ENCODE data around the gene ATXN2.

ATXN2 gene

DNA sequence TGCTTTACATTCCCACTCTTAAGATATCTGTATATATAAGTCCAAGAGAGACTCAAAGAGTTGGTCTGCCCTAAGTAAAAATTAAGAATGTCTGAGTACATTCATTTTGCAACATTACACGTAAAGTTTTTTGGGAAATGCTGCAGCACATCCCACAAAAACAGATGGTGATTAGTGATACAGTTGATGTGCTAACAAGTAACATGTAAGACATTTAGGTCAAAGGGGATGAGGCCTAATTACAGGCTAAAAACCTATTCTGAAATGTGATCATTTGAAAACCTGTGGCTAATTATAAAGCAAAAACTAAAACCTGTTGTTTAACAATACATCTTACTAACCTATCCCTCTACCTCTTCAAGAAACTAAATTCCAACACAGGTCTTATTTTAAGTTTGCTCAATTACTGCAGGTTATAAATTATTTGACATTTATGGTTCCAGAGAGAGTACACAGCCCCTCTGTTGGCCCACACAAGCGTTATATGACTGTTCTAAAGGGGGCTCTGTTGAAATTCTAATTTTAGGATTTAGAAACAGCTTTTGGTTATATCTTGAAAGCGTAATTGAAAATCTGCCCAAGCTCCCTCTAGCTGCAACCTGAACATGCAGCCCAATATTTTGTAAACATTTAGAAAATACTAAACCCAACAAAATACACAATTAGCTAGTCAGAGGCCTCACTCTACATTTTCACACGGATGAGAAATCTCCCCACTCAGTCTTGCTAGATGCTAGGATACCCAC is 43.7 kb upstream of the ATXN2 start:
- H3K9me3 ChIP-seq (replicated peaks in 1 of 2; ENCODE audit: control insufficient read depth in 2 of 2, insufficient read depth in 1 of 2, low read depth in 1 of 2, low read length in 2 of 2), result no peaks in the 10 kb centered on the region
- no peak overlapping the region for H3K27ac ChIP-seq (replicated peaks; ENCODE audit: low read length)
- WGBS, 2 donors (ENCODE audit: extremely low coverage in 2 of 2, insufficient read length in 2 of 2, insufficient replicate concordance in 1 of 2), result no CpG with 5 or more reads among the region's 4 CpGs
- no peak overlapping the region for H3K14ac ChIP-seq (ENCODE audit: low read length)
- no peak overlapping the region for H4K8ac ChIP-seq (ENCODE audit: low read depth, low read length)
- H3K4me1 ChIP-seq (ENCODE audit: control insufficient read depth in 2 of 2, insufficient read depth in 1 of 2, low read depth in 1 of 2, low read length in 2 of 2), result no peaks in the 10 kb centered on the region
- no peak overlapping the region for H3K4ac ChIP-seq (ENCODE audit: low read length)
- no peaks in the 10 kb centered on the region for H3K79me1 ChIP-seq (ENCODE audit: low read depth, low read length)
- no peak overlapping the region for H2AFZ ChIP-seq (ENCODE audit: low read length)
- H3K36me3 ChIP-seq (replicated peaks in 1 of 2; ENCODE audit: control insufficient read depth in 2 of 2, insufficient read depth in 2 of 2, low read length in 2 of 2), result peaks cover 14 to 65% of the 10 kb centered on the region in 2 donors
- no peak overlapping the region for H2BK15ac ChIP-seq (ENCODE audit: low read length)
- H2BK12ac ChIP-seq (ENCODE audit: low read length), result no peak overlapping the region
- no peak overlapping the region for H3K4me3 ChIP-seq (ENCODE audit: low read length in 2 of 2)
- no peak overlapping the region for H2BK5ac ChIP-seq (ENCODE audit: low read length)
- no peak overlapping the region for H2BK120ac ChIP-seq (ENCODE audit: low read depth, low read length)
- H2AK5ac ChIP-seq (ENCODE audit: low read depth, low read length), result no peak overlapping the region
- H3K23ac ChIP-seq (ENCODE audit: low read depth, low read length, poor library complexity), result no peak overlapping the region
- H3K18ac ChIP-seq (ENCODE audit: low read length), result no peak overlapping the region
- no peak for DNase-seq (ENCODE audit: low spot score)
- H3K27me3 ChIP-seq (ENCODE audit: control insufficient read depth in 3 of 3, insufficient read depth in 3 of 3, low read depth in 1 of 3, low read length in 3 of 3), result no peaks in the 10 kb centered on the region
- no peak overlapping the region for H4K91ac ChIP-seq (ENCODE audit: low read depth, low read length, poor library complexity)
- no peak overlapping the region for H3K9ac ChIP-seq (ENCODE audit: low read depth, low read length, poor library complexity)
- H3K4me2 ChIP-seq (ENCODE audit: insufficient read depth, low read length, poor library complexity, severe bottlenecking), result no peak overlapping the region

DNA sequence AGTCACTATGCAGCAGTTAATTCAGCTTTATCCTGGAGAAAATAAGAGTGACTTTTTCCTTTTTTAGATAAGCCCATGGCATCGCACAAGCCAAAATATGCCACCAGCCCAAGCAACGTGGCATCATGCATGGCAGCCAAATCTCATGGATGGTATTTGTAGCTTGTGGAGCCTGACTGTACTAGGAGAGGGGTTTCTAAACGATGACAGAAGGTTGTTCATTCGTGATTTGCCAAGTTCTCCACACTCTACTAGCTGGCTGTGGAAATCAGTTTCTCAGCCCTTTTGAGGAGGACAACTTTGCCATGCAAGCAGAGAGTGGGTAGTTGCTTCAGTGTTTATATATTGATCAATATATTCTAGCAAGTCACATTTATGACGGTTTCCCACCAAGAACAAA is 41.4 kb upstream of the ATXN2 start:
- Histone ChIP-seq H3K79me1 (ENCODE audit: low read depth, low read length) (no peaks in the 10 kb centered on the region), H2BK120ac (ENCODE audit: low read depth, low read length) (no peak overlapping the region), H4K91ac (ENCODE audit: low read depth, low read length, poor library complexity) (no peak overlapping the region), H4K8ac (ENCODE audit: low read depth, low read length) (no peak overlapping the region), H3K9ac (ENCODE audit: low read depth, low read length, poor library complexity) (peak overlapping the region; percentile 51), H2BK5ac (ENCODE audit: low read length) (no peak overlapping the region), H3K4me1 (ENCODE audit: control insufficient read depth in 2 of 2, insufficient read depth in 1 of 2, low read depth in 1 of 2, low read length in 2 of 2) (peaks cover 11 to 14% of the 10 kb centered on the region in 2 donors), H3K4me3 (ENCODE audit: low read length in 2 of 2) (no peak overlapping the region), H2AK5ac (ENCODE audit: low read depth, low read length) (no peak overlapping the region), H3K9me3 (replicated peaks in 1 of 2; ENCODE audit: control insufficient read depth in 2 of 2, insufficient read depth in 1 of 2, low read depth in 1 of 2, low read length in 2 of 2) (no peaks in the 10 kb centered on the region), H3K36me3 (replicated peaks in 1 of 2; ENCODE audit: control insufficient read depth in 2 of 2, insufficient read depth in 2 of 2, low read length in 2 of 2) (peaks cover 8 to 42% of the 10 kb centered on the region in 2 donors), H3K14ac (ENCODE audit: low read length) (no peak overlapping the region), H2AFZ (ENCODE audit: low read length) (no peak overlapping the region), H3K27ac (replicated peaks; ENCODE audit: low read length) (no peak overlapping the region), H3K4me2 (ENCODE audit: insufficient read depth, low read length, poor library complexity, severe bottlenecking) (no peak overlapping the region), H2BK12ac (ENCODE audit: low read length) (no peak overlapping the region), H3K18ac (ENCODE audit: low read length) (no peak overlapping the region), H3K27me3 (ENCODE audit: control insufficient read depth in 3 of 3, insufficient read depth in 3 of 3, low read depth in 1 of 3, low read length in 3 of 3) (no peaks in the 10 kb centered on the region), H3K23ac (ENCODE audit: low read depth, low read length, poor library complexity) (no peak overlapping the region), H3K4ac (ENCODE audit: low read length) (no peak overlapping the region), H2BK15ac (ENCODE audit: low read length) (no peak overlapping the region)
- no peak for DNase-seq (ENCODE audit: low spot score)
- WGBS, 2 donors (ENCODE audit: extremely low coverage in 2 of 2, insufficient read length in 2 of 2, insufficient replicate concordance in 1 of 2), result no CpG with 5 or more reads among the region's 5 CpGs

DNA sequence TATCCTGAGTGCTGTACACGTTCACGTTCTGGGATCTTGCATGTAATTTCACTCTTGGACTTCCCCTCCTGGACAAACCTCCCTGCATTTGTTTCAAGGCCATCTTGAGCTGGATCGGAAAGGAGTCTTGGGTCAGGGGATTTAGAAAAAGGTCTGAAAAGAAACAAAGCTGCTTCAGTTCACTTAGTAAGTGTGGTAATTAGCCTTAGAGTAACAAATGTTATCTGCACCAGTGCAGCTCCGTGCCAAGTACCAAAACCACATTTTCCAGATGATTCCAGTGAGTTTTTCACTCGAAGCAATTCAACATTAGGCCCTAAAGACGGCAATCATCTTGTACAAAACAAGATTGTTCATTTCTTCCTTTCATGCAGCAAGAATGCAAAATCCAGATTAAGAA is 39.4 kb upstream of the ATXN2 start:
- H2BK5ac ChIP-seq (ENCODE audit: low read length), result no peak overlapping the region
- no peaks in the 10 kb centered on the region for H3K9me3 ChIP-seq (replicated peaks in 1 of 2; ENCODE audit: control insufficient read depth in 2 of 2, insufficient read depth in 1 of 2, low read depth in 1 of 2, low read length in 2 of 2)
- peaks cover 14 to 17% of the 10 kb centered on the region in 2 donors for H3K4me1 ChIP-seq (ENCODE audit: control insufficient read depth in 2 of 2, insufficient read depth in 1 of 2, low read depth in 1 of 2, low read length in 2 of 2)
- H3K14ac ChIP-seq (ENCODE audit: low read length), result no peak overlapping the region
- no CpG with 5 or more reads among the region's 6 CpGs for WGBS, 2 donors (ENCODE audit: extremely low coverage in 2 of 2, insufficient read length in 2 of 2, insufficient replicate concordance in 1 of 2)
- H3K18ac ChIP-seq (ENCODE audit: low read length), result no peak overlapping the region
- H2AFZ ChIP-seq (ENCODE audit: low read length), result no peak overlapping the region
- H3K36me3 ChIP-seq (replicated peaks in 1 of 2; ENCODE audit: control insufficient read depth in 2 of 2, insufficient read depth in 2 of 2, low read length in 2 of 2), result peaks cover 0 to 24% of the 10 kb centered on the region in 2 donors
- no peak overlapping the region for H3K4me3 ChIP-seq (ENCODE audit: low read length in 2 of 2)
- no peak overlapping the region for H2AK5ac ChIP-seq (ENCODE audit: low read depth, low read length)
- no peak overlapping the region for H2BK15ac ChIP-seq (ENCODE audit: low read length)
- H3K27ac ChIP-seq (replicated peaks; ENCODE audit: low read length), result peak overlapping the region; percentile 39
- H2BK12ac ChIP-seq (ENCODE audit: low read length), result no peak overlapping the region
- no peak for DNase-seq (ENCODE audit: low spot score)
- no peak overlapping the region for H4K8ac ChIP-seq (ENCODE audit: low read depth, low read length)
- no peaks in the 10 kb centered on the region for H3K79me1 ChIP-seq (ENCODE audit: low read depth, low read length)
- no peak overlapping the region for H4K91ac ChIP-seq (ENCODE audit: low read depth, low read length, poor library complexity)
- H3K4me2 ChIP-seq (ENCODE audit: insufficient read depth, low read length, poor library complexity, severe bottlenecking), result no peak overlapping the region
- no peaks in the 10 kb centered on the region for H3K27me3 ChIP-seq (ENCODE audit: control insufficient read depth in 3 of 3, insufficient read depth in 3 of 3, low read depth in 1 of 3, low read length in 3 of 3)
- H3K4ac ChIP-seq (ENCODE audit: low read length), result no peak overlapping the region
- H3K9ac ChIP-seq (ENCODE audit: low read depth, low read length, poor library complexity), result no peak overlapping the region
- no peak overlapping the region for H3K23ac ChIP-seq (ENCODE audit: low read depth, low read length, poor library complexity)
- no peak overlapping the region for H2BK120ac ChIP-seq (ENCODE audit: low read depth, low read length)

DNA sequence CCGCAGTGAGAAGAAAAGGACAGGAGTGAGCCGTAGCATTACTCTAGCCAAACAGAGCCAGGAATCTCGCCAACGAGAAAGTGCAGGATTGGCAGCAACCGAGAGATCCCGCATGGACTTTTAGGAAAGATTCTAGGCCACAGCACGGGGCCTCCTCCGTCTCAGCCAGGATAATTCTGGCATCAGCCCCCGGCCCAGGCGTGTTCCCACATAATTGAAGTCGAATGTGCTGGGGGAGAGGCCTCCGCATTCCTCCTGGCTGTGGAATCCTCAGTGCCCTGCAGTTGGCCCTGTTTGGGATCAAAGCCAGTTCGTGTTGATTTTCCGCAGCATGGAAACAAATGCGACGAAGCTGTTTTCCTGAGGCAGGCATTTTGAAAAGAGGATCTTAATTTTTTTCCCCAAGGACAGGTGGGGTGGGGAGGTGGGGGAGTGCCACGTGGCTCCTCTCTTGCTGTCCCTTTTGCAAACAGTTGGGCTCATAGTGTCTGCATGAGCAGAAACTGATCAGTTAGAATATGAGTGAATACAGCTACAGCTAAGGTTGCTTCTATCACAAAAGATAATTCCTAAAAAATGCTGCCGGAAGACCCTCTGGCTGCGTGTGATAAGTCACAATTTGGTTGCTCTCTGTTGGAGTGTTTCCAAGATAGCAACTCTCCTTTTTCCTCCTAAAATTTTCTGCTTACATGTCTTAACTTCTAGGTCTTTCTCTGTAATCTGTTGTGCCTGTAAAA is 37.3 kb upstream of the ATXN2 start:
- H3K4me3 ChIP-seq (ENCODE audit: low read length in 2 of 2), result peak overlapping the region in 1 of 2 donors; percentile 21
- no peak overlapping the region for H2BK12ac ChIP-seq (ENCODE audit: low read length)
- H3K27me3 ChIP-seq (ENCODE audit: control insufficient read depth in 3 of 3, insufficient read depth in 3 of 3, low read depth in 1 of 3, low read length in 3 of 3), result no peaks in the 10 kb centered on the region
- no peak overlapping the region for H4K91ac ChIP-seq (ENCODE audit: low read depth, low read length, poor library complexity)
- peak overlapping the region; percentile 78 for H3K18ac ChIP-seq (ENCODE audit: low read length)
- H3K36me3 ChIP-seq (replicated peaks in 1 of 2; ENCODE audit: control insufficient read depth in 2 of 2, insufficient read depth in 2 of 2, low read length in 2 of 2), result peaks cover 0 to 7% of the 10 kb centered on the region in 2 donors
- no peak overlapping the region for H3K14ac ChIP-seq (ENCODE audit: low read length)
- H3K9ac ChIP-seq (ENCODE audit: low read depth, low read length, poor library complexity), result no peak overlapping the region
- peak overlapping the region; percentile 84 for H3K27ac ChIP-seq (replicated peaks; ENCODE audit: low read length)
- peaks cover 14 to 17% of the 10 kb centered on the region in 2 donors for H3K4me1 ChIP-seq (ENCODE audit: control insufficient read depth in 2 of 2, insufficient read depth in 1 of 2, low read depth in 1 of 2, low read length in 2 of 2)
- WGBS, 2 donors (ENCODE audit: extremely low coverage in 2 of 2, insufficient read length in 2 of 2, insufficient replicate concordance in 1 of 2), result no CpG with 5 or more reads among the region's 19 CpGs
- peak overlapping the region; percentile 83 for H2AFZ ChIP-seq (ENCODE audit: low read length)
- DNase-seq (ENCODE audit: low spot score), result peak; percentile 52
- H2BK15ac ChIP-seq (ENCODE audit: low read length), result no peak overlapping the region
- H3K9me3 ChIP-seq (replicated peaks in 1 of 2; ENCODE audit: control insufficient read depth in 2 of 2, insufficient read depth in 1 of 2, low read depth in 1 of 2, low read length in 2 of 2), result no peaks in the 10 kb centered on the region
- H2BK120ac ChIP-seq (ENCODE audit: low read depth, low read length), result no peak overlapping the region
- no peak overlapping the region for H3K4me2 ChIP-seq (ENCODE audit: insufficient read depth, low read length, poor library complexity, severe bottlenecking)
- no peak overlapping the region for H2BK5ac ChIP-seq (ENCODE audit: low read length)
- H3K23ac ChIP-seq (ENCODE audit: low read depth, low read length, poor library complexity), result no peak overlapping the region
- H4K8ac ChIP-seq (ENCODE audit: low read depth, low read length), result no peak overlapping the region
- no peak overlapping the region for H3K4ac ChIP-seq (ENCODE audit: low read length)
- H2AK5ac ChIP-seq (ENCODE audit: low read depth, low read length), result no peak overlapping the region
- H3K79me1 ChIP-seq (ENCODE audit: low read depth, low read length), result no peaks in the 10 kb centered on the region
